ENCODE results near the gene RBM8A.
"Not testable (repeated sequence)": the region's sequence is repeated elsewhere in the genome, so short reads cannot be mapped to it uniquely, and the experiment has no call there.

RBM8A gene

GRCh38 chr1:145956781-145957442 lies 29.6 kb upstream of the RBM8A start:
- DNase-seq (ENCODE audit: low read depth in 2 of 3, low spot score in 1 of 3): no peak

DNA sequence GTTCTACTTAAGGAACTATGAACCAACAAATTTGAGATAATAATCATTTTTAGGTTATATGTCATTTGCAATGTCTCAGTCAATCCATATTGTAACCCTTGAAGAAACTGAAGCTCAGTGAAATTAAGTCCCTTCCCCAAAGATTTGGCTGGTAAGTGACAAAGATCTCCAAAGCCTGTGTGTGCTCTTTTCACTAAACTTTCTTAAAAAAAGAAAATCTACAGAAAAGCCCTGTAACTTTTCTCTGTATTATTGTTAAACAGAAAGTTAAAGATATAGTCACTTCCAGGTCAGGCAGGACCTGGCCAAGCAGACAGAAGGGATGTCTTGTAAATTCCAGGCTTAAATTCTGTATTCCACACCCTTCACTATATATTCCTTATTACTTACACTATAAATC lies 29.1 kb upstream of the RBM8A start:
- no peak for DNase-seq (ENCODE audit: low read depth in 2 of 3, low spot score in 1 of 3)

DNA sequence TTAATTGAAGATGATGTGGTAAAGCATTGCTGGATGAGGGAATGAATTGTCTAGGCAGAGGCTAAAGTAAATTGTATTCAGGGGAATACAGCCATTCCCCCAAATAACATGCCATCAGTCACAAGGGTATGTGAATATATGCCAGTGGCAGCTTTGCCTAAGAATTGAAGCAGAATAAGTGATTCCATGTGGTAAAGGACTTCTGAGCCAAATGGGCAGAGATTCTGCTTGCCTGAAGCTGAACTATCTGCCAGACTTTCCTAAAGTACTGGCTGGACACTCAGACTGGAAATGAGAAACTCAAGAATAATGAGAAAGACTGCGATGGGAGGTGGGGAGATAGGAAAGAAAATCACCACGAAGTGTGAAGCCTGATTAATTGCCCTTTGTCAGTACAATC lies 28.2 kb upstream of the RBM8A start:
- DNase-seq (ENCODE audit: low read depth in 2 of 3, low spot score in 1 of 3): no peak

DNA sequence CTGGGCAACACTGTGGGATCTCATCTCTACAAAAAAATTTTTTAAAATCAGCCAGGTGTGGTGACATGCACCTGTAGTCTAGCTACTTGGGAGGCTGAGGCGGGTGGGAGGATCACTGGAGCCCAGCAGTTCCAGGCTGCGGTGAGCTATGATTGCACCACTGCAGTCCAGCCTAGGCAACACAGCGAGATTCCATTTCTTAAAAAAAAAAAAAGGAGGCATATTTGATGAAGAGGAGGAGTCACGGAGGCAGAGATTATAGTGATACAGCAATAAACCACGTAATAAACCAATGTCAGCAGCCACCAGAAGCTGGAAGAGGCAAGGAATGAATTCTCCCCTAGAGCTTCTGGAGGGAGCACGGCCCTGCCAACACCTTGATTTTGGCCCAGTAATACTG lies 26.6 kb upstream of the RBM8A start:
- DNase-seq (ENCODE audit: low read depth in 2 of 3, low spot score in 1 of 3): no peak

DNA sequence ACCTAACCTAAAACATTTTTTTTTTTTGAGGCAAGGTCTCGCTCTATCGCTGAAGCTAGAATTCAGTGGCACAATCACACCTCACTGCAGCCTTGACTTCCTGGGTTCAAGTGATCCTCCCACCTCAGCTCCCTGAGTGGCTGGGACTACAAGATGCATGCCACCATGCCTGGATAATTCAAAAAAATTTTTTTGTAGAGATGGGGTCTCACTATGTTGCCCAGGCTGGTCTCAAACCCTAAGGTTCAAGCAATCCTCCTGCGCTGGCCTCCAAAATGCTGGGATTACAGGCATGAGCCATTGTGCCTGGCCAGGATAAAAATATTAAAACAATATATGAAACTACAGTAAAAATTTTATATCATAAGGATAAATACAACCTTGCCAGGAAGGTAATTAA lies 25.6 kb upstream of the RBM8A start:
- no peak for DNase-seq (ENCODE audit: low read depth in 2 of 3, low spot score in 1 of 3)

GRCh38 chr1:145951526-145951925 lies 24.2 kb upstream of the RBM8A start:
- no peak for DNase-seq (ENCODE audit: low read depth in 2 of 3, low spot score in 1 of 3)

DNA sequence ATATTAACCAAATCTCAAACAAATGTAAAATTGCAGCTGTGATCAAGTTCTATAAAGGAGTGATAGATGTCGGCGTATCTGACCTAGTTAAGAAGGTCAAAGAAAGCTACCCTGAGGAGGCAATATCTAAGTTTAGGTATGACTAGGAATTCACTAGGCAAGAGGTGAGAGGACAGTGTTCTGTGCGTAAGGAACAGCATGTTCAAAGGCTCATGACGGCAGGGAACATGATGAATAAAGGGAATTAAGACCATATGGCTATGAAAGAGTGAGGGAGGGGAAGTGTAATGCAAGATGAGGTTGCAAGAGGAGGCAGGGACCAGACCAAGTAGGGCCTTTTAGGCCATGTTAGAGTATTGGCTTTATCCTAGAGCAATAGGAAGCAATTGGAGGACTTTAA lies 21.9 kb upstream of the RBM8A start:
- no peak for DNase-seq (ENCODE audit: low read depth in 2 of 3, low spot score in 1 of 3)

GRCh38 chr1:145947551-145947950 lies 20.3 kb upstream of the RBM8A start:
- DNase-seq (ENCODE audit: low read depth in 2 of 3, low spot score in 1 of 3): no peak

DNA sequence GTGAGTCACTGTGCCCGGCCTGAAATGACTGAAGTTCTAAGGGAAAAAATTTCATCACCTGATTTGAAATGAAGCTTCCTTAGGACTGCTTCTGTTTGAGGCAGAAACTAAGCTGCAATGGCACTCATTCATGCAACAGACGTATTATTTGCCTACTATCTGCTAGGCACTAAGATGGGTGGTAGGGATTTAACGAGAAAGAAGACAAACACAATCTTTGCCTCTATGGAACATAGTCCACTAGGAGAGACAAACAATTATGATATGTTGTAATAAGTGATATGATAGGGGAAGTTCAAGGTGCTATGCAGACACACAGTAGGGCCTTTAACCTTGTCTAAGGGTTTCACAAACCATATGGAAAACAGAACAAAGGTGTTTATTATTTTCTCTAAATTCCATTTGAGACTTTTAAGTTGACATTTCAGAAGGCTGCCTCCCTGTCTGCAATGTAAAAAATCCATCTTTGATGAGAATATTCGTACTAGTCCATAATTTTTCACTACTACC lies 19.2 kb upstream of the RBM8A start:
- DNase-seq (ENCODE audit: low read depth in 2 of 3, low spot score in 1 of 3): no peak

GRCh38 chr1:145944532-145944931 lies 17.2 kb upstream of the RBM8A start:
- DNase-seq (ENCODE audit: low read depth in 2 of 3, low spot score in 1 of 3): no peak

- no peak for DNase-seq (ENCODE audit: low read depth in 2 of 3, low spot score in 1 of 3)
Observed at GRCh38 chr1:145942871-145943270, 15.6 kb upstream of the RBM8A start.

DNA sequence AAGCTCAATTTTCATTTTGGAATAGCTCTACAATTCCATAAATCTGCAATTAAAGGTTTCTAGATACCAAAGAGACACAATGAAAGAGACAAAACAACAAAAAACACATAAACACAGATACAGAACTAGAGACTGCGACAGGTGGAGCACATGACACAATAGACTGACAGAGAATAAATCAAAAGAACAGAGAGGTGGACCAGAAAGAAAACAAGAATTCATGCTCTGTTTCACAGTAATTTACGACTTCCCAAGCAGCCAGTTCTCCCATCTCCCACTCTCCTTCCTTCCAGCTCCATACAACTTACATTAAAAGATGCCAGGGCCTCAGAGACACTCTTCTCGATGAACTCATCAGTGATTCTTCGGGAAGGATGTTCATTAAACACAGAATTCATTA lies 15.1 kb upstream of the RBM8A start:
- no peak for DNase-seq (ENCODE audit: low read depth in 2 of 3, low spot score in 1 of 3)

DNA sequence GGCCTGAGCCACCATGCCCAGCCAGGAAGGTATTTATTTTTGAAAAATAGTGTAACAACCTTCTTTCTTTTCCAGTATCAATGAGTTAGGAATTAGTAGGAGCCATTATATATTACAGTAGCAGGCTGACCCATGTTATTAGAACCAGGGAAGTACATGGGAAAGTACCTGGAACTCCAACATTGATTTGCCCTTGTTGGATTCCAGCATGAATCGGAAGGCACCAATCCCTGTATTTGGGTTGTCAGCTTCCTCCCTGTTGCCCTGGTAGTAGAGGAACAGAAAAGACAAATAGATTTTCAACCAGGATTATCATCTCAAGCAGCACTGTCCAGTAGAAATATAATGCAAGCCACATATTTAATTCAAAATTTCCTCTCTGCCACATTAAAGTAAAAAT lies 10.2 kb upstream of the RBM8A start:
- no peak for DNase-seq (ENCODE audit: low read depth in 2 of 3, low spot score in 1 of 3)

DNA sequence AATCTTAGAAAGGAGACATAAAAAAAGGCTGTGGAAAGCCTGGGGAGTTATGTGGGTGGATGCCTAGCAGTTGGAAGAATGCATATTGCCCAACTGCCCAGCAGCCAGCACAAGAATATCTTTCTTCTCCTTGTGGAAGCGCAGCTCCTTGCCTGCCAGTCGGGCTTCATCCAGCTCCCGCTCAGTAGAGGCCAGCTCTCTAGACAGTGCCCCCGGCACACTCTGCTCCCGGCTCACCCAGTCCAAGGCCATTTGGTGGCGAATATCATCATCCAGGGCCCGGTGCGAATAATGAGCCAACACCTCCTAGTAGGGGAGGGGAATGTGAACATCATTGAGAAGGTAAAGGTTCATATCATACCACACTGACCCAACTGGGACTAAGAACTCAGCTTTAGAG lies 9.0 kb upstream of the RBM8A start:
- no peak for DNase-seq (ENCODE audit: low read depth in 2 of 3, low spot score in 1 of 3)

DNA sequence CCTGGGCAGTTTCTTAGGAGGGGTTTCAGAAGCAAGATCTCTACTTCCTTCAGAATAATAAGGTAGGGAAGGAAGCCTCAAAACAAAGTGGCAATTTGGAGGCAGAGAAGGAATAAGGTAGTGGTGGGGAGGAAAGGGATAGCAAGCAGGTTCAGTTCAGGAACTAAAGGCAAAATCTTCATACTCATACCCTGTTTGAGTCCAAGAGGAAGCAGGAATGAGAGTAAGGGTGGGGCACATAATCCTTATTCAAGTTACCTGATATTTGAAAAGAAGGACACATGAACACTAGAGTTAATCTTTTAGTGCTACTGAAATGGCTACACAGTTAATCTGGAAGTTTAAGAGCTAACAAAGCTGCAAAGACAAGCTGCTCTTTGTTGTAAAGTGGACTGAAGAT lies 8.4 kb upstream of the RBM8A start:
- no peak for DNase-seq (ENCODE audit: low read depth in 2 of 3, low spot score in 1 of 3)

DNA sequence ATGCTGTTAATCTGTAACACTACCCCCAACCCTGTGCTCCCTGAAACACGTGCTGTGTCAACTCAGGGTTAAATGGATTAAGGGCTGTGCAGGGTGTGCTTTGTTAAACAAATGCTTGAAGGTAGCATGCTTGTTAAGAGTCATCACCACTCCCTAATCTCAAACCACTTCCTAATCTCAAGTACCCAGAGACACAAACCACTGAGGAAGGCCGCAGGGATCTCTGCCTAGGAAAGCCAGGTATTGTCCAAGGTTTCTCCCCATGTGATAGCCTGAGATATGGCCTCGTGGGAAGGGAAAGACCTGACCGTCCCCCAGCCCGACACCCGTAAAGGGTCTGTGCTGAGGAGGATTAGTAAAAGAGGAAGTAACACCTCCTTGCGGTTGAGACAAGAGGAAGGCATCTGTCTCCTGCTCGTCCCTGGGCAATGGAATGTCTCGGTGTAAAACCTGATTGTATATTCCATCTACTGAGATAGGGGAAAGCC lies 5.3 kb upstream of the RBM8A start:
- not testable (repeated sequence) for DNase-seq (ENCODE audit: low read depth in 2 of 3, low spot score in 1 of 3)

DNA sequence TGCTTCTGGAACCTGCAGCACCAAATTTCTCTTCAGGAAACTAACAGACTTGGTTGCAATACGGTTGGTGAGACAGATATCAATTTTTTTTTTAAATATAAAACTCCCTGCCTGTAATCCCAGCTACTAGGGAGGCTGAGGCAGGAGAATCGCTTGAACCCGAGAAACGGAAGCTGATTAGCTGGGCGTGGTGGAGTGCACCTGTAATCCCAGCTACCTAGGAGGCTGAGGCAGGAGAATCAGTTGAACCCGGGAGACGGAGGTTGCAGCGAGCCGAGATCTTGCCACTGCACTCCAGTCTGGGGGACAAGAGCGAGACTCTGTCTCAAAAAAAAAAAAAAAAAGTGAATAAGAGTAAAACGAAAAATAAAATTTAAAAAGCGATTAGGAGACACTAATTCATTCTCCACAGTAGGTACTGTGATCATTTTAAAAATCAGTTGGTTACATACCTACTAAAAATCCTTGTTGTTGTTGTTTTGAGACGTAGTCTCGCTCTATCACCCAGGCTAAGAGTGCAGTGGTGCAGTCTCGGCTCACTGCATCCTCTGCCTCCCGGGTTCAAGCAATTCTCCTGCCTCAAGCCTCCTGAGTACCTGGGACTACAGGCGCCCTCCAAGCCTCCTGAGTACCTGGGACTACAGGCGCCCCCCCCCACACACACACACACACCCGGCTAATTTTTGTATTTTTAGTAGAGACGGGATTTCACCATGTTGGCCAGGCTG lies 796 bp upstream of the RBM8A start:
- DNase-seq (ENCODE audit: low read depth in 2 of 3, low spot score in 1 of 3): no peak

- peak; percentile 45 to 50 (median 48) for DNase-seq (ENCODE audit: low read depth in 2 of 3, low spot score in 1 of 3)
Observed at GRCh38 chr1:145926686-145927062, 610 bp downstream of the RBM8A start.

DNA sequence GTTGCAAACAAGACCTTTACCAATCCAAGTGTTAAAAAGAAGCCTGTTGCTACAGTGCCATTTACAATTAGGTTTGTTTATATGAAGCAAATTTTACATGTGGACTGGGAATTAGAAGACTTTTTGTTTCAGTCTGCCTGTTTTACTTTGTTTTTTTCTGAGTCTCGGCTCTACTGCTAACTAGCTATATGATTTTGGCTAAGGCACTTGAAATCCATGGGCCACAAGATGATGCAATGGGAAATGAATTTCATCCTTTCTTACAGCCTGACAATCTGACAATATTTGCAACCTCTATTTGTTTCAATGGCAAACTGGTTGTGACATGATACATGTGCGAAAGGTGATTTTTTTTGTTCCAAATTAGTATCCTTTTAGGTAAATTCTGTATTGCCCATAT lies 5.0 kb downstream of the RBM8A start:
- DNase-seq (ENCODE audit: low read depth in 2 of 3, low spot score in 1 of 3): no peak

DNA sequence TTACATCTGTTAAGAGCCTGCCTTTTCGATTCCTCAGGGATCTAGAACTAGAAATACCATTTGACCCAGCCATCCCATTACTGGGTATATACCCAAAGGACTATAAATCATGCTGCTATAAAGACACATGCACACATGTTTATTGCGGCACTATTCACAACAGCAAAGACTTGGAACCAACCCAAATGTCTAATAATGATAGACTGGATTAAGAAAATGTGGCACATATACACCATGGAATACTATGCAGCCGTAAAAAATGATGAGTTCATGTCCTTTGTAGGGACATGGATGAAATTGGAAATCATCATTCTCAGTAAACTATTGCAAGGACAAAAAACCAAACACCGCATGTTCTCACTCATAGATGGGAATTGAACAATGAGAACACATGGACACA lies 7.0 kb downstream of the RBM8A start:
- DNase-seq (ENCODE audit: low read depth in 2 of 3, low spot score in 1 of 3): not testable (repeated sequence)

DNA sequence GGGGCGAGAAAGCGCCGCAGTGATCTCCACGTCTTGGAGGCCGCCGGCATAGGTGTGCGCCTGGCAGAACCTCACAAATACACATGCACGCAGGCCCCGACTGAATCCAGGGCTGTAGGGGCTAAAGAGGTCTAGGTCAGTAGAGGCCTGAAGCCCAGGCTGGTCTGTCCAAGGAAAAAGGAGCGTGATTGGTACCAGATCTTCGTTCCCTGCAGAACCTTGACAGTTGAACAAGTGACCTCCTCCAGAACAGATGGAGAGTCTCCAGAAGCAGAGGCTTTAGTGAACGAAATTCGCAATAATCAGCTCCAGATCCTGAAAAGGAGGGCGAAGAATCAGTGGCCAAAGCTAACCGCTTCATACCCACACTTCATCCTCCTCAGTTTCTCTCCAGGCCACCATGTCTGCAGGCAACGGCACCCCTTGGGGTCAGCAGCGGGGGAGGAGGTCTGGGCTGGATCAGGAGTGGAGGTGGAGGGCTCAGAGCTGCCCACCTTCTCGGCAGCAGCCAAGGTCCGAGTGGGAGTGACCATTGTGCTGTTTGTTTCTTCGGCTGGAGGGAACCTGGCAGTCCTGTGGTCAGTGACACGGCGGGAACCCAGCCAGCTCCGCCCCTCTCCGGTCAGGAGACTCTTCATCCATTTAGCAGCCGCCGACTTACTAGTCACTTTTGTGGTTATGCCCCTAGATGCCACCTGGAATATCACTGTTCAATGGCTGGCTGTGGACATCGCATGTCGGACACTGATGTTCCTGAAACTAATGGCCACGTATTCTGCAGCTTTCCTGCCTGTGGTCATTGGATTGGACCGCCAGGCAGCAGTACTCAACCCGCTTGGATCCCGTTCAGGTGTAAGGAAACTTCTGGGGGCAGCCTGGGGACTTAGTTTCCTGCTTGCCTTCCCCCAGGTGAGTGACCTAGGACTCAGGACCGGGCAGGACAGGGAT lies 8.0 kb downstream of the RBM8A start:
- no peak for DNase-seq (ENCODE audit: low read depth in 2 of 3, low spot score in 1 of 3)

Measured in stimulated activated CD4-positive, alpha-beta T cell treated with anti-CD3 and anti-CD28 coated beads, Interleukin-12 subunit alpha, Interleukin-12 subunit beta, amount 100 ng/mL, for 48 hours (primary cell).